HCT116 (cell line): Measurements from ENCODE around the gene UBE2M.
"Not testable (repeated sequence)": the region's sequence is repeated elsewhere in the genome, so short reads cannot be mapped to it uniquely, and the experiment has no call there.

Experiments used
- CEBPB ChIP-seq: IDR thresholded peaks from 2 replicates; pipeline ENCODE4 v1.6.1; 2012; ENCODE audit warnings: low read depth
- CTCF ChIP-seq, 3 experiments: fragments of 200-600 bp in 1 of 3; sonication (generic) in 1 of 3; IDR thresholded peaks in 2 of 3; conservative IDR thresholded peaks in 1 of 3; 2 replicates each; pipeline ENCODE4 v1.5.1; 2012 to 2017; ENCODE audit warnings: low read depth in 2 of 3, low read length in 2 of 3, antibody characterized with exemption in 1 of 3, borderline replicate concordance in 1 of 3, control low read depth in 1 of 3, mild to moderate bottlenecking in 1 of 3, mixed read lengths in 1 of 3, mixed run types in 1 of 3, moderate library complexity in 1 of 3; ENCODE audit not compliant: insufficient read depth in 1 of 3
- JUND ChIP-seq: IDR thresholded peaks from 2 replicates; pipeline ENCODE4 v1.6.1; 2012
- SP1 ChIP-seq: IDR thresholded peaks from 2 replicates; pipeline ENCODE4 v1.6.1; 2012; ENCODE audit warnings: low read depth
- ZNF274 ChIP-seq: fragments of 200-500 bp; sonication (Bioruptor generic); IDR thresholded peaks from 2 replicates; pipeline ENCODE4 v1.6.1; 2014; ENCODE audit warnings: mild to moderate bottlenecking, low read depth, low read length, inconsistent platforms

DNA sequence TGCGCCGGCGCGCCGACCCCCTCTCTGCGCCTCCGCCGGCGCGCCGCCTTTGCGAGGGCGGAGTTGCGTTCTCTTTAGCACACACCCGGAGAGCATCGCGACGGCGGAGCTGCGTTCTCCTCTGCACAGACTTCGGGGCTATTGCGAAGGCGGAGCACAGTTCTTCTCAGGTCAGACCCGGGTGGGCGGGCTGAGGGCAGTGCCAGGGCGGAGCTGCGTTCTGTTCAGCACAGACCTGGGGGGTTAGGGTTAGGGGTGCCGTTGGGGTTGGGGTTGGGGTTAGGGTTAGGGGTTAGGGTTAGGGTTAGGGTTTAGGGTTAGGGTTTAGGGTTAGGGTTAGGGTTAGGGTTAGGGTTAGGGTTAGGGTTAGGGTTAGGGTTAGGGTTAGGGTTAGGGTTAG, 48.8 kb upstream of the UBE2M start:
- TF ChIP-seq ZNF274; CTCF (IDR thresholded peaks at IDR 0.05 in 2 of 3, conservative IDR thresholded peaks at IDR 0.05 in 1 of 3; ENCODE audit: borderline replicate concordance in 1 of 3, insufficient read depth in 1 of 3, low read depth in 2 of 3, low read length in 2 of 3); SP1; CEBPB; JUND: not testable (repeated sequence)
